Endothelial cell of umbilical vein (primary cell): ENCODE measurements around the gene C3. TPM values are rescaled to one million over a fixed set of nuclear protein-coding genes. Genes with fewer than 3 reads are reported as not detected.
A peak's percentile ranks its signal among the peaks of the same experiment; 100 is the strongest.

Experiments used
- BruUV-seq: library from RNA; stranded (reverse); fragments of 400-500 nt; replicated peaks from 2 replicates; lab custom pipeline; 2021; lab: Mats Ljungman, UMichigan
- CTCF ChIA-PET: fragments of 300-600, 350-600 bp; sonication (Branson Sonifier 250); formaldehyde crosslinking; loops from one replicate; lab custom pipeline; 2021; ENCODE audit warnings: antibody characterized with exemption, inconsistent platforms; lab: Charles Lee
- POLR2A ChIA-PET: fragments of 300-600, 350-600 bp; sonication (Branson Sonifier 250); formaldehyde crosslinking; loops from one replicate; lab custom pipeline; 2021; ENCODE audit warnings: antibody characterized with exemption, inconsistent platforms; lab: Charles Lee
- DNase-seq: peaks from one replicate; pipeline ENCODE4 v3.0.0-alpha.2; 2011; ENCODE audit warnings: low read depth, low spot score
- FAIRE-seq: peaks from 2 replicates; lab custom pipeline; 2011; peaks lifted over from hg19 to GRCh38; lab: Jason Lieb, UNC
- H2AFZ ChIP-seq: 2 replicates; pipeline ENCODE4 v1.6.0; 2012; ENCODE audit warnings: low read depth, low read length, control low read depth, inconsistent platforms
- H3K27ac ChIP-seq: 2 replicates; pipeline ENCODE4 v1.5.1; 2011; ENCODE audit warnings: low read depth, mild to moderate bottlenecking, control low read depth, low read length, moderate library complexity; ENCODE audit not compliant: insufficient read depth
- H3K27me3 ChIP-seq, 2 experiments: 2 replicates each; pipeline versions ENCODE4 v1.6.0 to v1.6.1; 2011; ENCODE audit warnings: low read length in 2 of 2, mixed read lengths in 1 of 2; ENCODE audit not compliant: control insufficient read depth in 2 of 2, insufficient read depth in 2 of 2
- H3K36me3 ChIP-seq, 2 experiments: 2 replicates in 1 of 2; 3 replicates in 1 of 2; pipeline ENCODE4 v1.5.1; 2011; ENCODE audit warnings: low read length in 2 of 2, mild to moderate bottlenecking in 1 of 2, moderate library complexity in 1 of 2; ENCODE audit not compliant: control insufficient read depth in 2 of 2, insufficient read depth in 2 of 2; ENCODE audit errors: extremely low read depth in 1 of 2
- H3K4me1 ChIP-seq: 3 replicates; pipeline ENCODE4 v1.5.1; 2011; ENCODE audit warnings: mild to moderate bottlenecking, low read length; ENCODE audit not compliant: control insufficient read depth, insufficient read depth; ENCODE audit errors: extremely low read depth
- H3K4me2 ChIP-seq: 2 replicates; pipeline ENCODE4 v1.6.1; 2011; ENCODE audit warnings: low read length, control low read depth, mixed read lengths; ENCODE audit not compliant: insufficient read depth
- H3K4me3 ChIP-seq, 3 experiments: fragments of 200-600 bp in 1 of 3; sonication (generic), shearing (Covaris generic) in 1 of 3; replicated peaks in 1 of 3; 2 replicates each; pipeline ENCODE4 v1.5.1; 2011 to 2016; ENCODE audit warnings: control low read depth in 3 of 3, low read length in 3 of 3, mild to moderate bottlenecking in 2 of 3, inconsistent platforms in 1 of 3, low read depth in 1 of 3, moderate library complexity in 1 of 3; ENCODE audit not compliant: insufficient read depth in 1 of 3
- H3K79me2 ChIP-seq: 2 replicates; pipeline ENCODE4 v1.6.0; 2012; ENCODE audit warnings: low read length, inconsistent platforms; ENCODE audit not compliant: control insufficient read depth, insufficient read depth
- H3K9ac ChIP-seq: replicated peaks from 2 replicates; pipeline ENCODE3; 2011; ENCODE audit warnings: low read length, control low read depth; ENCODE audit not compliant: insufficient read depth; ENCODE audit errors: extremely low read depth
- H3K9me1 ChIP-seq: replicated peaks from 3 replicates; pipeline ENCODE4 v1.6.0; 2011; ENCODE audit warnings: mild to moderate bottlenecking, low read length; ENCODE audit not compliant: control insufficient read depth, insufficient read depth; ENCODE audit errors: extremely low read depth
- H3K9me3 ChIP-seq: replicated peaks from 2 replicates; pipeline ENCODE4 v1.5.1; 2012; ENCODE audit warnings: low read length, inconsistent platforms; ENCODE audit not compliant: control insufficient read depth, insufficient read depth
- H4K20me1 ChIP-seq: replicated peaks from 2 replicates; pipeline ENCODE3; 2011; ENCODE audit warnings: mild to moderate bottlenecking, low read length; ENCODE audit not compliant: control insufficient read depth, insufficient read depth; ENCODE audit errors: extremely low read depth
- EZH2 ChIP-seq: IDR thresholded peaks from 2 replicates; pipeline ENCODE4 v1.6.1; 2012; ENCODE audit warnings: borderline replicate concordance, low read depth, mild to moderate bottlenecking, moderate library complexity, low read length, inconsistent platforms; ENCODE audit not compliant: severe bottlenecking
- FOS ChIP-seq: IDR thresholded peaks from 2 replicates; pipeline ENCODE4 v1.6.1; 2011; ENCODE audit warnings: mild to moderate bottlenecking, low read length, moderate library complexity, borderline replicate concordance; ENCODE audit not compliant: insufficient read depth
- GATA2 ChIP-seq: IDR thresholded peaks from 2 replicates; pipeline ENCODE4 v1.7.0; 2011; ENCODE audit warnings: low read depth, mild to moderate bottlenecking, moderate library complexity, mixed read lengths, low read length; ENCODE audit not compliant: insufficient read length, insufficient read depth
- JUN ChIP-seq: IDR thresholded peaks from 2 replicates; pipeline ENCODE4 v1.6.1; 2011; ENCODE audit warnings: borderline replicate concordance, low read depth; ENCODE audit not compliant: insufficient read length, insufficient read depth
- MYC ChIP-seq: IDR thresholded peaks from one replicate; pipeline ENCODE4 v1.6.1; 2011; ENCODE audit warnings: mild to moderate bottlenecking, low read depth, low read length
- POLR2AphosphoS5 ChIP-seq: IDR thresholded peaks from 2 replicates; pipeline ENCODE4 v1.6.1; 2012; ENCODE audit warnings: low read depth, mild to moderate bottlenecking, control low read depth, low read length, moderate library complexity; ENCODE audit not compliant: insufficient read depth
- dilution Hi-C: fragments of 300-500 bp; cut with MboI; formaldehyde crosslinking; loops from one replicate; pipeline ENCODE4 v1.15.0; 2019; ENCODE audit warnings: low sequenced_read_pairs; ENCODE audit not compliant: extremely low pct_ligation_motif_present
- intact Hi-C: fragments of 100-400 bp; cut with micrococcal nuclease; formaldehyde crosslinking; loops from one replicate; pipeline ENCODE4 v1.10.0; 2022
- polyA plus RNA-seq, 4 experiments: library from polyadenylated mRNA; depleted of rRNA in 3 of 4; stranded (reverse) in 3 of 4; unstranded in 1 of 4; fragments of >200 nt; gene quantifications; 2 replicates each; pipeline versions ENCODE4 v1.2.1 to v1.2.3, GENCODE V29; 2011 to 2012; ENCODE audit warnings: missing spikeins in 1 of 4
- total RNA-seq: library from RNA; stranded (reverse); gene quantifications from 2 replicates; pipeline ENCODE4 v1.2.3, GENCODE V29; 2021
- TF ChIP-seq, protein P1 (sequence below): IDR thresholded peaks from 2 replicates; pipeline ENCODE4 v1.6.1; 2011; ENCODE audit not compliant: insufficient read depth, insufficient read length

Gene C3
- total and polyA plus RNA-seq, 2 donors (not counting 3 experiments of a cell fraction or from before 2014, with no cell fraction given): 0.23 TPM; not detected in 1

DNA sequence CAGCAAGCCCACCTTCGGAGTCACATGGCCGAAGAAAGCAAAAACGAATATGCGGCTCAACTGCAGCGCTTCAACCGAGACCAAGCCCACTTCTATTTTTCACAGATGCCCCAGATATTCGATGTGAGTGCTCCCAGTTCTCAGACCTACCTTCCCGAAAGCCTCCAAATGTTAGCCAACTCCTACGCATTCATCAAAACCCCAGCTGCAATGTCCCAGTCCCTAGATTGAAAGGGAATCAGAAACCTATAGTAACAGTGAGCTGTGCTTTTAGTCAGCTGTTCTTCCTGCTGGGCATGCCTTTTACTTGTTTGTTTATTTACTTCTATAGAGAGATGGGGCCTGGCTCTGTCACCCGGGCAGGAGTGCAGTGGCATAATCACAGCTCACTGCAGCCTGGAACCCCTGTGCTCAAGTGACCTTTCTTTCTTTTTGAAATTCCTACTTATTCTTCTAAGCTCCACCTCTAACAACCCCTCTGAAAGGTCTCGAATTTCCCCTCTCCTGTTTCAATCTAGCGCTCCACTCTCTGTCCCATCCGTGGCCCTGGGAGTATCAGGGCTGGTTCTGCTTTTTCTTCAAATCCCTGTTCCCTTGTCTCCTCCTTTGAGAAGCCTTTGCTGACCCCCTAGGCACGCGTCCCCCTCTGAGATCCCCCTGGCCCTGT, 23.4 kb upstream of the C3 start:
- H4K20me1 ChIP-seq: no peaks in the 10 kb centered on the region
- peaks cover 37% of the 10 kb centered on the region for H3K79me2 ChIP-seq
- no peaks in the 10 kb centered on the region for H3K27me3 ChIP-seq
- peak overlapping the region; percentile 66 for H3K27ac ChIP-seq
- H2AFZ ChIP-seq: no peak overlapping the region
- H3K4me2 ChIP-seq: no peak overlapping the region
- intact Hi-C loops (loop anchor here (5.0 kb wide), 1 partner anchor 1832 kb away; no protein-coding TSS in a partner anchor), dilution Hi-C loops (no loop called here)
- FAIRE-seq (no peak), DNase-seq (no peak)
- H3K36me3 ChIP-seq: peaks cover 7 to 30% of the 10 kb centered on the region in 2 experiments
- ChIA-PET POLR2A (no interaction called here), CTCF (interaction anchor here (1.4 to 1.5 kb wide), 3 partner anchors 60 to 227 kb away, joined by 4 to 6 read pairs (median 4); no protein-coding TSS in a partner anchor)
- no TSS peak for BruUV-seq
- no peaks in the 10 kb centered on the region for H3K9me1 ChIP-seq
- H3K9me3 ChIP-seq: no peaks in the 10 kb centered on the region
- TF ChIP-seq MYC: no peak
- no peak for TF ChIP-seq GATA2
- TF ChIP-seq EZH2: no peak
- no peak overlapping the region for H3K4me3 ChIP-seq
- H3K4me1 ChIP-seq: peaks cover 30% of the 10 kb centered on the region
- no peak overlapping the region for H3K9ac ChIP-seq

DNA sequence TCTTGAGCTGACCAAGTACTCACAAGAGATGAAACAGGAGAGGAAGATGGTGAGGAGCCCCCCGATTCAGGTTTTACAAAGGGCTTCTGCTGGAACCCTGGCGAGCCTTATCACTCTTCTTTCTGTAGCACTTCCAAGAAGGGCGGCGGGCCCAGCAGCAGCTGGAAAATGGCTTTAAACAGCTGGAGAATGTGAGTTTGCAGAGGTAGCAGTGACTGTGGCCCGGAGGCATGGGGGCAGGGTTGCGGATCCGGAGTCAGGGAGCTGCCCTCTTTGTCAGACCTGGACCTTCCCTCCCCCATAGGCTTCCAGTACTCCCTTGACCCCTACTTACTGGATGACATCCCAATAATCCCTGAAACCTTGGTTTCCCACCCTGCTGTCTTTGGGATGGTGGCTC, 22.6 kb upstream of the C3 start:
- ChIA-PET CTCF (interaction anchor here (1.4 to 1.5 kb wide), 3 partner anchors 61 to 227 kb away, joined by 4 to 6 read pairs (median 4); no protein-coding TSS in a partner anchor), POLR2A (no interaction called here)
- no peak for TF ChIP-seq JUN
- TF ChIP-seq GATA2: no peak
- TF ChIP-seq EZH2: no peak
- no peak for TF ChIP-seq POLR2AphosphoS5
- no peak for TF ChIP-seq FOS
- TF ChIP-seq, protein P1, sequence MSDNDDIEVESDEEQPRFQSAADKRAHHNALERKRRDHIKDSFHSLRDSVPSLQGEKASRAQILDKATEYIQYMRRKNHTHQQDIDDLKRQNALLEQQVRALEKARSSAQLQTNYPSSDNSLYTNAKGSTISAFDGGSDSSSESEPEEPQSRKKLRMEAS: no peak
- Histone ChIP-seq H3K9ac (no peak overlapping the region), H3K4me1 (peaks cover 37% of the 10 kb centered on the region), H3K4me2 (no peak overlapping the region), H4K20me1 (no peaks in the 10 kb centered on the region), H3K27ac (no peak overlapping the region), H3K27me3 (no peaks in the 10 kb centered on the region), H2AFZ (no peak overlapping the region), H3K4me3 (no peak overlapping the region), H3K36me3 (peaks cover 7 to 24% of the 10 kb centered on the region in 2 experiments), H3K9me1 (no peaks in the 10 kb centered on the region), H3K79me2 (peaks cover 37% of the 10 kb centered on the region), H3K9me3 (no peaks in the 10 kb centered on the region)
- no TSS peak for BruUV-seq
- dilution Hi-C loops: no loop called here
- intact Hi-C loops: loop anchor here (5.0 kb wide), 1 partner anchor 1831 kb away; no protein-coding TSS in a partner anchor
- no peak for FAIRE-seq
- no peak for DNase-seq
